Activated naive CD8-positive, alpha-beta T cell treated with anti-CD3 and anti-CD28 coated beads, Interleukin-2, amount 50 U/mL, for 24 hours (primary cell): ENCODE data around the gene SPTB.

ENCODE experiments used
- ATAC-seq: fragments of 150-1000 bp; cut with Tn5 transposase; one replicate; pipeline ENCODE4 v1.10.0; 2021
- DNase-seq: peaks from one replicate; pipeline ENCODE4 v3.0.0; 2021
- H3K27ac Mint-ChIP-seq: one replicate; pipeline ENCODE4 v1.8.0; 2021; ENCODE audit warnings: mild to moderate bottlenecking, mixed read lengths
- H3K27me3 Mint-ChIP-seq: one replicate; pipeline ENCODE4 v1.8.0; 2021; ENCODE audit warnings: mixed read lengths
- H3K36me3 Mint-ChIP-seq: one replicate; pipeline ENCODE4 v1.8.0; 2021; ENCODE audit warnings: low read depth, mixed read lengths
- H3K4me1 Mint-ChIP-seq: one replicate; pipeline ENCODE4 v1.8.0; 2021; ENCODE audit warnings: mixed read lengths
- H3K4me3 Mint-ChIP-seq: one replicate; pipeline ENCODE4 v1.8.0; 2021; ENCODE audit warnings: mild to moderate bottlenecking, moderate library complexity, mixed read lengths
- H3K9me3 Mint-ChIP-seq: one replicate; pipeline ENCODE4 v1.8.0; 2021; ENCODE audit warnings: mixed read lengths

SPTB gene

DNA sequence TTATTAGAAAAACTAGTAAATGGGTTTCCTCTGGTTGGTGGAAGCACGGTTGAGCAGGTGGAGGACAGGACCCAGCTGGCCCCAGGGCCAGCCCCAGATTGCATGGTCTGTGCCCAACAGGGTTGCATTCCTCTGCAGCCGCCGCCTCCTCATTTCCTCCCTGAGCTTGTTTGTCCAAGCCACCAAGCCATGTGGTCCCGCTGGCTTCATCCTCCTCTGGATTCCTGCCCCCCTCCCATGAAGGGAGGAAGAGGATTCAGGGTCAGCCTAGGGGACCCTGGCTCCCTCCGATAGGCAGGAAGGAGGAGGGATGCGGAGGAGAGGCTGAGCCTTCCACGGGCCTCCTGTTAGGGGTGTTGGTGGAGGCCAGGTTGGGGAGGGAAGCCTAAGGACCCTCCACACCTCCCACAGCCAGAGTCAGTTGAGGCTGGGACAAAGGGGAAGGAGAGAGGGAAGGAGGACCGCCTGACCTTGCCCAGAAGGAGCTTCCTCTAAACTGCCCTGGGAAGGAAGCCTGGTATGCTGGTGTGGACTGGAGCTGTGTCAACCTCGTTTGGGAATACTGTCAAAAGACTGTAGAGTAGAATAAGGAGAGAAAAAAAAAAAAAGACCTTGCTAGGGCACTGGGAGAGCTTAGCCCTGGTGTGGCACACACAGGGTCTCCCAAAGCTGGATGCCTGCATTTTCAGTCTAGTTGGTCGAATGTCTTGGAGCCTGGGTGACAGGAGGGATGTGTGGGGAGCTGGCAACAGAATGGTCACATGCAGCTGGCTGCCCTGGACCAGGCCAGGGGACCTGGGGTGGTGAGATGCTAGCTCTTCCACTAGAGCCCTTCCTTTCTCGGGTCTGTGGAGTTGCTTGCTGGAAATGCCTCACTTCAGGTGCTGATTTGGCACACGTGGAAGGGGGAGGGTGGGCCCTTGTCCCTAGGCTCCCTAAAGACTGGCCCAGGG, 133.1 kb downstream of the SPTB start:
- Mint-ChIP-seq H3K27ac (no peak overlapping the region), H3K4me1 (no peaks in the 10 kb centered on the region), H3K4me3 (no peak overlapping the region), H3K36me3 (peaks cover 3% of the 10 kb centered on the region), H3K9me3 (no peaks in the 10 kb centered on the region), H3K27me3 (no peaks in the 10 kb centered on the region)
- ATAC-seq (no peak), DNase-seq (no peak)

DNA sequence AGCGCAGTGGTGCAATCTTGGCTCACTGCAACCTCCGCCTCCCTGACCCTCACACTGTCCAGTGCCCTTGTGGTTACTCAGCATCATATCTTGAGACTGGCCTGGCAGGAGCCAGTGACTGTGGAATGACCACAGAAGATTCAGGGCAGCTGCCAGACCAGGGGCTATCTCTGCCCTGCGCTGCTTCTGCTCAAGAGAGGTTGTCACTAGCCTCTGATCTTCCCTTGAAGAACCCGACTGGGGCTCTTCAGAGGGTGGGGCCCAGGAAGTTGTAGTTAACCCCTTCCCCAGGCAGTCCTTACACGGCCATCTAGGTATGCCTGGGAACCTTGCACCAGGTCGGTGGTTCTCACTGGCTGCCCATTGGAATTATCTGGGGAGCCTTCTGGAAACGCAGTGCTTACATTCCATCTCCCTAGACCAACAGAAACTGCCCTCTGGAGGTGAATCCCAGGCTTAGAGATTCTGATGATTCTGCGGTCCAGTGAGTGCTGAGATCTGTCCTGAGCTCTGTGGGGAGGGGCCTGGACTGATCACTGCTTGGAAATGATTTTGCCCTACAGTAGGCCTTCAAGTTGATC, 134.1 kb downstream of the SPTB start:
- no peak overlapping the region for H3K27ac Mint-ChIP-seq
- no peak for ATAC-seq

DNA sequence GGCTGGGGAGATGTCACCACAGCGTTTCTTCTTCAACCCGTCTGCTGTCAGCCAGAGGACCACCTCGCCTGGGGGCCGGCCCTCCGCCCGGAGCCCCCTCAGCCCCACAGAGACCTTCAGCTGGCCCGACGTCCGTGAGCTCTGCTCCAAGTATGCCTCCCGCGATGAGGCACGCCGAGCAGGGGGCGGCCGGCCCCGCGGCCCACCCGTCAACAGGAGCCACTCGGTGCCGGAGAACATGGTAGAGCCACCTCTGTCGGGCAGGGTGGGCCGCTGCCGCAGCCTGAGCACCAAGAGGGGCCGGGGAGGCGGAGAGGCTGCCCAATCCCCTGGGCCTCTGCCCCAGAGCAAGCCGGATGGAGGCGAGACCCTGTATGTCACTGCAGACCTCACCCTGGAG, 136.6 kb downstream of the SPTB start:
- Mint-ChIP-seq H3K4me1 (no peaks in the 10 kb centered on the region), H3K27me3 (no peaks in the 10 kb centered on the region), H3K36me3 (peaks cover 3% of the 10 kb centered on the region), H3K4me3 (no peak overlapping the region), H3K27ac (no peak overlapping the region), H3K9me3 (no peaks in the 10 kb centered on the region)
- DNase-seq = no peak
- no peak for ATAC-seq

More for the DNA sequence above, 134.1 kb downstream of the SPTB start:
- Mint-ChIP-seq H3K27me3 (no peaks in the 10 kb centered on the region), H3K4me1 (no peaks in the 10 kb centered on the region), H3K9me3 (no peaks in the 10 kb centered on the region), H3K36me3 (peaks cover 3% of the 10 kb centered on the region), H3K4me3 (no peak overlapping the region)
- no peak for DNase-seq

DNA sequence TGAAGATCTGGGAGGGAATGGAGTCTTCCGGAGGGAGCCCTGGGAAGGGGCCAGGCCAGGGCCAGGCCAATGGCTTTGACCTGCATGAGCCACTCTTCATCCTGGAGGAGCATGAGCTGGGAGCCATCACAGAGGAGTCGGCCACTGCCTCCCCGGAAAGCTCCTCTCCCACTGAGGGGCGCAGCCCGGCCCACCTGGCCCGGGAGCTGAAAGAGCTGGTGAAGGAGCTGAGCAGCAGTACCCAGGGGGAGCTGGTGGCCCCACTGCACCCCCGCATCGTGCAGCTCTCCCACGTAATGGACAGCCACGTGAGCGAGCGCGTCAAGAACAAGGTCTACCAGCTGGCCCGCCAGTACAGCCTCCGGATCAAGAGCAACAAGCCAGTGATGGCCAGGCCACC, 137.7 kb downstream of the SPTB start:
- no peaks in the 10 kb centered on the region for H3K4me1 Mint-ChIP-seq
- H3K36me3 Mint-ChIP-seq = peaks cover 3% of the 10 kb centered on the region
- no peak for DNase-seq
- H3K9me3 Mint-ChIP-seq = no peaks in the 10 kb centered on the region
- H3K27me3 Mint-ChIP-seq = no peaks in the 10 kb centered on the region
- ATAC-seq = no peak
- H3K4me3 Mint-ChIP-seq = no peak overlapping the region
- no peak overlapping the region for H3K27ac Mint-ChIP-seq

DNA sequence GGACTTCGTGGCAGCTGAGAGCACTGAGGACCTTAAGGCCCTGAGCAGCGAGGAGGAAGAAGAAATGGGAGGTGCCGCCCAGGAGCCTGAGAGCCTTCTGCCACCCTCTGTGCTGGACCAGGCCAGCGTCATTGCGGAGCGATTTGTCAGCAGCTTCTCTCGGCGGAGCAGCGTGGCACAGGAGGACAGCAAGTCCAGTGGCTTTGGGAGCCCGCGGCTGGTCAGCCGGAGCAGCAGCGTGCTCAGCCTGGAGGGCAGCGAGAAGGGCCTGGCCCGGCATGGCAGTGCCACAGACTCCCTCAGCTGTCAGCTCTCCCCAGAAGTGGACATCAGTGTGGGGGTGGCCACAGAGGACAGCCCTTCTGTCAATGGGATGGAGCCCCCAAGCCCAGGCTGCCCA, 138.5 kb downstream of the SPTB start:
- H3K27me3 Mint-ChIP-seq = no peaks in the 10 kb centered on the region
- no peaks in the 10 kb centered on the region for H3K9me3 Mint-ChIP-seq
- DNase-seq (no peak), ATAC-seq (no peak)
- no peaks in the 10 kb centered on the region for H3K4me1 Mint-ChIP-seq
- no peak overlapping the region for H3K27ac Mint-ChIP-seq
- peaks cover 3% of the 10 kb centered on the region for H3K36me3 Mint-ChIP-seq
- no peak overlapping the region for H3K4me3 Mint-ChIP-seq

DNA sequence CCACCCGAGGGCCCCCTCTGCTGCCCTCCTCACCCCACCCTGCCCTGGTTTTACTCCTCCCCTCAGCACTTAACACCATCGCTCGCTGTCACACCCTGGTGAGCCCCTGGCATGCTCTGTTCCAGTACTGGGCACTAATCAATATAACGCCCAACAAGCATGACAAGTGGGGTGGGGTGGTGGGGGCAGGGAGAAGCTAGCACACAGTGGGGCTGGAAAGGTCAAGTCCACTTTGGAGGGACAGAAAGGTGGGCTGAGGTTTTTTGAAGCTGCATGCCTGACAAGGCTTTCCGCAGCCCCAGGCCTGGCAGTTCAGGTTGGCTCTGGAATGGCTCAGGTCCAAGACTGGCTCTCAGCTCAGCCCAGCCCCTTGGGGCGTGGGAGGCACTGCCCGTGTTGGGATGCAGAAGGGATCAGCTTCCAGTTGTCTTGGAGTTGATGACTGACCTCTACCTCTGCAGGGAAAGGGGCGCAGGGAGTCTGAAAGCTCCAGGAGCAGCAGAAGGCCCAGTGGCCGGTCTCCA, 141.4 kb downstream of the SPTB start:
- H3K27ac Mint-ChIP-seq = no peak overlapping the region
- H3K4me3 Mint-ChIP-seq = no peak overlapping the region
- H3K27me3 Mint-ChIP-seq = no peaks in the 10 kb centered on the region
- H3K4me1 Mint-ChIP-seq = peaks cover 4% of the 10 kb centered on the region
- no peaks in the 10 kb centered on the region for H3K9me3 Mint-ChIP-seq
- no peak for DNase-seq
- H3K36me3 Mint-ChIP-seq = no peaks in the 10 kb centered on the region
- no peak for ATAC-seq

DNA sequence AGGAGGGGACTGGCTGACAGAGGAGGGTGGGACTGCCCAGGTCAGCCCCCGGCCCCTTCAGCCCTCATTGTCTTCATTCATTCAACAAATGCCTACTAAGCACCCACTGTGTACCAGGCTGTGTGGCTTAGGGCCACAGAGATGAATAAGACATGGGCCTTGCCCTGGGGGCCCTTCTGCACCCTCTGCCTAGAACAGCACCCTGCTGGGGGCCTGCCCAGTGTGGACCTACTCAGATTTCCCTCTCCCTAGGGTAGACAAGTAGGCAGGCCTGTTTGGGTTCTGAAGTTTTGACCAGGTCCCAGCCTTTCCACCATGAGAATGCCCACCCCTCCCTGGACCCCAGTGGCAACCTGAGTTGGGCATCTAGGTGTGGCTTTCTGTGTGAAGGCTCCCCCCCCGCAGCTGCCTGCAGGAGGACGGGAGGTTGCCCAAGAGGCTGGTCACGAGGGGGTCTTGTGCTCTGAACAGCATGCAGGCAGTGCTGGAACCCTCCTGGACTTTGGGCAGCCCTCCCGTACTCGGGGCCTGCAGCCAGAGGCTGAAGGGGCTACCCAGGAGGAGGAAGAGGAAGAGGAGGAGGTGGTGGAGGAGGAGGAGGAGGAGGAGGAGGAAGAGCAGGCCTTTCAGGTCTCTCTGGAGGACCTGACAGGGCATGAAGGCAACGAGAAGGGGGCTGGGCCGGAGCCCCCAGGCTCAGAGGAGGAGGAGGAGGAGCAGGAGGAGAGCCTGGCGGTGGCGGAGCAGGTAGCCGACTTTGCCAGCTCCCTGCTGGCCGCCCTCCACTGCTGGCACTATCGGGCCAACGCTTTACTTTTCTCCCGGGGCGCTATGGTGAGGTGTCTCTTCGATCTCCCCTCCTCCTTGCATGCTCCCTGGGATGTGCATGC, 142.1 kb downstream of the SPTB start:
- Mint-ChIP-seq H3K27ac (no peak overlapping the region), H3K9me3 (no peaks in the 10 kb centered on the region), H3K36me3 (no peaks in the 10 kb centered on the region), H3K4me1 (peaks cover 4% of the 10 kb centered on the region), H3K4me3 (no peak overlapping the region), H3K27me3 (no peaks in the 10 kb centered on the region)
- DNase-seq (no peak), ATAC-seq (no peak)

DNA sequence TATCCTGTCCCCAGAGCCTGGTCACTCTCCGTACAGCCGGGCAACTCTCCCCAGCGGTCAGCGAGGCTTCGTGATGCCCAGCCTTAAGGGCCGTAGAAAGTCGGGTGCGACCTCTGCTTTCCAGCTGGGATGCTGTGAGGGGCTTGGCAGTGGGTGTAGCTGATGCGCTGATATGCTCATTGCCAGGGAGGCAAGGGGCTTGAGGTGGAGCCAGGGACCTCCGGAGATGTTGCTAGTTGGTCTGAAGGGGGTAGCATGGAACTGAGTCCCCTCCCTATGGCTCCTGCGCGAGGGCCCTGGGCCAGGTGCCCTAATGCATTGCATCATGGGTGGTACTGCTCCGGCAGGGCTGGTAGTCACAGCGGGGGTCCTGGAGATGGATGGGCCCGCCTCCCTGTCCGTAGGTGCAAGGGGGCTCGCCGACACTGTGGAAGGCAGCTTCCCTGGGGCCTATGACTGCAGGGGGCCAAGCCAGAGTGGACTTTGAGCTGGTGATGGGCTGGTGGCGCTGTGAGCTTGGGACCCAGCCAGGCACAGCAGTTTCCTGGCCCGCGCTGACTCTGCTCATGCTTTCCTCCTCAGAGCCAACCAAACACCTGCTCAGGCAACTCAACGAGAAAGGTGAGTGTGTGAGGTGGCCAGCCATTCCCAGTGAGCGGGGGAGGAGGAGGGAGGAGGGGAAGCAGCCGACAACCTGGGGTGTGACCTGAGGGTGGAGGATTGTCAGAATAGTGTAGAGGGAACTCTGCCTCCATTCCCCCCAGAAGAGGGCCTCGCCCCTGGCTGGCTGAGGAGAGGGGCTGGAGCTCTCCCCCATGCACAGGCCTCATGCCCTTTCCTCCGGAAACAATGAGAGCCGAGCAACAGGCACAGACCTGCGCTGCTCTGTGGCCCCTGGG, 143.2 kb downstream of the SPTB start:
- no peak for DNase-seq
- H3K4me1 Mint-ChIP-seq = peaks cover 4% of the 10 kb centered on the region
- no peak overlapping the region for H3K4me3 Mint-ChIP-seq
- no peaks in the 10 kb centered on the region for H3K9me3 Mint-ChIP-seq
- H3K36me3 Mint-ChIP-seq = no peaks in the 10 kb centered on the region
- H3K27ac Mint-ChIP-seq = no peak overlapping the region
- H3K27me3 Mint-ChIP-seq = no peaks in the 10 kb centered on the region
- no peak for ATAC-seq

DNA sequence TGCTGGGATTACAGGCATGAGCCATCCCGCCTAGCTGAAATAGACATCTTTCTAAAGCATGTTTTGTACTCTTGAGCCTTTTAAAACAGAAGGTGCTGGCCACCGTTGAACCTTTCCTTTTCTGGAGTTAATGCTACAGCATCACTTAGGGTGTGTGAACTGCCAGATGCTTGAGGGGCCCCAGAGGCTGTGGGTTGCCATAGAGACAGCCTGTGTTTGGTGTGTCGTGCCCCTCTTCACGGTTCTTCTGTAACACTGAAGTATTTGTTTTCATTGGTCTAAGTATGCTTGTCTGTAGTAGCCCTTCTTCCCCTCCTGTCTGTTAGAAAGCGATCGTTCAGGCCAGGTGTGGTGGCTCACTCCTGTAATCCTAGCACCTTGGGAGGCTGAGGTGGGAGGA, 144.7 kb downstream of the SPTB start:
- no peak for DNase-seq
- ATAC-seq = no peak
- Mint-ChIP-seq H3K27me3 (no peaks in the 10 kb centered on the region), H3K36me3 (no peaks in the 10 kb centered on the region), H3K27ac (no peak overlapping the region), H3K4me3 (no peak overlapping the region), H3K9me3 (no peaks in the 10 kb centered on the region), H3K4me1 (peaks cover 4% of the 10 kb centered on the region)

DNA sequence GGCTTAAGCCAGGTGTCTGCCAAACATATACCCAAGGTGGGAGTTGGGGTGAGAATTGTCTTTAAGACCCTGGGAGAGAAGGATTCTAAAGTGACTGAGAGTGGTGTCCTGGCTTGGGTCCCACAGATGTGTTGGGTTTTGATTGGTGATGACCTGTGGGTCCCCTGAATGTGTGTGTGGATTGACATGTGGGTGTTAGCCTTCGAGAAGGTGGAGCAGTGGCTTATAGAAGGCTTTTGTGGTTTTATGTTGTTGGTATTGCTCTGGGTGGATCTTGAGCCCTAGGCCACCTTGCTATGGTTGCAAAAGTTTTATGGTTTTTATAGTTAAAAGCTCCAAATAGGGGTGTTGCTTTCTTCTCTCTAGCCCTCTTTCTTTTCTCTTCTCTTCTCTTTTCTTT, 145.8 kb downstream of the SPTB start:
- Mint-ChIP-seq H3K36me3 (no peaks in the 10 kb centered on the region), H3K4me1 (peaks cover 6% of the 10 kb centered on the region), H3K4me3 (no peak overlapping the region), H3K27me3 (no peaks in the 10 kb centered on the region), H3K9me3 (no peaks in the 10 kb centered on the region), H3K27ac (no peak overlapping the region)
- ATAC-seq (no peak), DNase-seq (no peak)

DNA sequence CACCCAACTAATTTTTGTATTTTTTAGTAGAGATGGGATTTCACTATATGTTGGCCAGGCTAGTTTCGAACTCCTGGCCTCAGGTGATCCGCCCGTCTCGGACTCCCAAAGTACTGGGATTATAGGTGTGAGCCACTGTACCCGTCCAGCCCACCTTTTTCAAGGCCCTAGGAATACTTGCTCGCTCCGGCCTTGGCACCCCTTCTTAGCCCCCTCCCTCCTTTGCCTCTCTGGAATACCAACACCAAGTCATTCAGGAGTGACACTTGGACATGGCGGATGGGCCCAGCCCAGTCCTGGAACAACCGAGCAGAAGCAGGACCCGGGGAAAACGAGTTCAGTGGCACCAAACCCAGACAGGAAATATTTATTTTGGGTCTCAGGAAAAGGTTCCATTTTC, 146.4 kb downstream of the SPTB start:
- Mint-ChIP-seq H3K36me3 (no peaks in the 10 kb centered on the region), H3K4me3 (no peak overlapping the region)

DNA sequence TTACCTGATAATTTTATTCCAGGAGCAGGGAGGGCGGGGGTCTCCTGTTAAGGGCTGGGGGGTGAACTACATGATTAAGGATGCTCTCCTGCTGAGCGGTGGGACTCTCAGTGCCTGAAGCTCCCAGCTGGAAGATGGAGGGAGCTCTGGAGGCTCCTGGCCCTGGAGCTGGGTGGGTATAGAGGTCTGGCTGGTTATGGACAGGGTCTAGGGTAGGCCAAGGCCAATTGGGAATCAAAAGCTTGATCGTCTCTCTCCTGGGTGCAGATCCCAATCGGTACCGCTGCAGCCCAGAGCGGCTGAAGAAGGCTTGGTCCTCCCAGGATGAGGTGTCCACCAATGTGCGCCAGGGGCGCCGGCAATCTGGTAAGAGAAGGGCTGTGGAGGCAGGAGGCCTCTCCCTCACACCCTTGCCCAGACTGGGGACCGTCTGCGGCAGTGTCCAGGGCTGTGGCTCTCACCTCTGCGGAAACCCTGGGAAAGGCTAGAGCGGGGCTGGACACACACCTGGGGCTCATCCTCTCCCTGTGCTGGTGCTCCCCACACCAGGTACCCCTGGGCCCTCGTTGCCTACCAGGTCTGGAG, 147.1 kb downstream of the SPTB start:
- Mint-ChIP-seq H3K27me3 (no peaks in the 10 kb centered on the region), H3K4me1 (peaks cover 6% of the 10 kb centered on the region), H3K4me3 (no peak overlapping the region), H3K36me3 (no peaks in the 10 kb centered on the region), H3K9me3 (no peaks in the 10 kb centered on the region), H3K27ac (no peak overlapping the region)
- ATAC-seq (no peak), DNase-seq (no peak)

More for the DNA sequence above, 146.4 kb downstream of the SPTB start:
- H3K4me1 Mint-ChIP-seq = peaks cover 6% of the 10 kb centered on the region
- no peak overlapping the region for H3K27ac Mint-ChIP-seq
- no peak for ATAC-seq
- no peaks in the 10 kb centered on the region for H3K27me3 Mint-ChIP-seq
- DNase-seq = no peak
- no peaks in the 10 kb centered on the region for H3K9me3 Mint-ChIP-seq

DNA sequence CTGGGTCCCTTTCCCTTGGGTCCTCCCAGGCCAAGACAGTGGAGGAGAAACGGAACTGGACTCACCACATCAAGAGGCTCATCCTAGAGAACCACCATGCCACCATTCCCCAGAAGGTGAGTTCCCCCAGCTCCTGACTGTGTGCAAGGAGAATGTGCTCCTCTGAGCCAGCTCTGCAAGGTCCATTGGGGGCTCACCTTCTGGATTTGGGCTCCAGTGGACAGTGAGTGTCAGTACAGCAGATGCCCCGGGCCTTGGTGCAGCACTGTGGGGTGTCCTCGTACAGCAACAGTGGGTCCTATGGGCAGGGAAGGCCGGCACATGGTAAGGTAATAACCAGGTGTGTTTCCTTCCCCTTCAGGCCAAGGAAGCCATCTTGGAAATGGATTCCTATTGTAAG, 147.6 kb downstream of the SPTB start:
- Mint-ChIP-seq H3K4me3 (no peak overlapping the region), H3K9me3 (no peaks in the 10 kb centered on the region), H3K36me3 (no peaks in the 10 kb centered on the region), H3K27me3 (no peaks in the 10 kb centered on the region), H3K27ac (no peak overlapping the region), H3K4me1 (peaks cover 6% of the 10 kb centered on the region)
- DNase-seq (no peak), ATAC-seq (no peak)
